ENCODE data around the gene TRIM50.
A peak's percentile ranks its signal among the peaks of the same experiment; 100 is the strongest.
"Not testable (repeated sequence)": the region's sequence is repeated elsewhere in the genome, so short reads cannot be mapped to it uniquely, and the experiment has no call there.

TRIM50 gene

DNA sequence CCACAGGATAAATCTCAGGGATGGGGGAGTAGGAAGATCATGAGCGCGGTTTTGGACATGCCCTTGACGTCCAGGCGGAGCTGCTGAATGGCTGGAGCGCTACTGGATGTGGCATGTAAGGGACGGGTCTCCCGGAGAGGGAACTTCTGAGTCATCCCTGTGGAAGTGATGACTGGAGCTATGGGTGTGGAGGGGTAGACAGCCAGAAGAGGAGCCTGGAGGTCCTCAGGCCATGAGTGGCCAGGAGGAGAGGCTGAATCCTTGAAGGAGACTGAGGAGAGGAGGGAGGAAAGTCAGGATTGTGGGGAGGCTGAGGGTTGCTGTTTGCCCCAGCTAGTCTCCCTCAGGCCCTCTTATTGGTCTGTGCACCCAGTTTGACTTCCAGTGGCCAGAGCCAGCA lies 16.5 kb downstream of the TRIM50 start:
- not testable (repeated sequence) for DNase-seq

DNA sequence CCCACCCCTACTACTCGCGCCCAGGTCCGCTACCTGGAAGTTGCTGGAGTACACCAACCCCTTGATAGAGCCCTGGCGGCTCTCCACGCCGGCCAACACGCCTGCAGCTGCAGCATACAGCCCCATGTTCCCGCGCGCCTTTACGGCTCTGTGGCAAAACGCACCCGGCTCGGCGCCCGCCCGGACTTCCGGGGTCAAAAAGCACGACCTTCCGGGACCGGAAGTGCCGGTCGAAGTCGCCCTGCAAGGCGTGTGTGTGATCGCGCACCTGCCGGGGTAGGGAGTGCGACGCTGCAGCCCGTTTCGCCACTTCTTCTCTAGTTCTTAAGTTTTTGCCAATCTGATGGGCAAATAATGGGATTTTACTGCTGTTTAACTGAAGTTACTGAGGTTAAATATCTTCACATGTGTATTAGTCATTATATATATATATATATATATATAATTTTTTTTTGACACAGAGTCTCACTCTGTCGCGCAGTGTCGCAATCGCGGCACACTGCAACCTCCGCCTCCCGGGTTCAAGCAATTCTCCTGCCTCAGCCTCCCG lies 19.1 kb downstream of the TRIM50 start, which contains the start of gene NSUN5:
Gene NSUN5, minus strand, starts transcription at position 162 of the 550 bp plus-strand sequence. Its CDS starts 36 bp downstream, at position 126.
- DNase-seq: peak; percentile 84

- DNase-seq: peak; percentile 18
Observed at GRCh38 chr7:73308074-73308664, 19.7 kb downstream of the TRIM50 start.

DNA sequence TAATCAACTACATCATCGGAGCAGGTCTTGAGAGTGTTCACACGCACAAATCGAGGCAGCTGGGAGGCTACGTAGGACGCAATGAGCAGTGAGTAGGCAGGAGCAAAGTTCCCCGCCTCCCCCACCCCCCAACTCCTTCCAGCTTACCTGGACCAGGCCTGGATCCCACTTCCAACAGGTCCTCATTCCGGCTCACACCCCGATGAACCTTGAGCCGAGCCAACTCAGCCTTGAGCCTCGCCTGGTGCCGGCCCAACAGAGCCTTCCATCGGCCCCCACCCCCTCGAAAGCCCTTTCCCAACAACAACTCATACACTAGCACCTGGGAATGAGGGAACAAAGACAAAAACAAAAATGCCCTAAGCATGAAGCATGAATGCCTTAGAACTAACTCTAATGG lies 20.4 kb downstream of the TRIM50 start:
- DNase-seq: no peak

- DNase-seq: not testable (repeated sequence)
Observed at GRCh38 chr7:73304612-73305387, 23.1 kb downstream of the TRIM50 start.

DNA sequence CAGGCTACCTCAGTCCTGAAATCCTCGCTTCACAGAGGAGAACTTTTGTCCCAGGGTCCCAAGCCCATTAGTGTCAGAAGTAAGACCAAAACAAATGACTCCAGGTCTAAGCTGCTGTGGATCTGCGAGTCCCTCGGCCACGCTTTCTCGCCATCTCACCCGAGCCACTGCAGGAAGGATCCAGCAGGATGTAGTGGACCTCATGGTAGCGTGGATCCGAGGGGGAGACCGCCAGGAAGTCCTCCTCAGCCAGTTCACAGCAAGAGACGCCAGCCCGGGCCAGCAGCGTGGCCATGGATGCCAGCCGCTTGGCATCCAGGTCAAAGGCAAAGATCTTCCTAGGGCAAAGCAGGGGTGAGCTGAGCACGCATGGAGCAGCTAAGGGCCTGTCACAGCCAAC lies 23.8 kb downstream of the TRIM50 start:
- no peak for DNase-seq

DNA sequence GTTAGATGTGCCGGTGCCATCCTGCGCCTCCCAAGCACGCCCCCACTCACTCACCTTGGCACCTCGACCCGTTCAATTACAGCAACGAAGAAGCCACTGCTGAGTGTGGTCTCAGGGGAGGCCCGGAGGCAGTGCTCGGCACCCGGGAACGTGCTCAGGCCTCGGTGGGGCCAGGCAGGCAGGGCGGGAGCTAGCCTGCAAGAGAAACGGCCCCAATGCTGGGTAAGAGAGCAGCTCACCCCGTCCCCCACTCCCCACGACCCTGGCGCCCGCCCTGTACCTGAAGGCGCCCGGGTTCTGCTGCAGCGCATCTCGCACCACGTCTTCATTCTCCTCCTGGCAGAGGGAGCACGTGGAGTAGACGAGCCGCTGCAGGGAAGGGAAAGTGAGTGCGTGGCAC lies 24.3 kb downstream of the TRIM50 start:
- DNase-seq: no peak

- DNase-seq: not testable (repeated sequence)
Observed at GRCh38 chr7:73302846-73303245, 25.0 kb downstream of the TRIM50 start.

DNA sequence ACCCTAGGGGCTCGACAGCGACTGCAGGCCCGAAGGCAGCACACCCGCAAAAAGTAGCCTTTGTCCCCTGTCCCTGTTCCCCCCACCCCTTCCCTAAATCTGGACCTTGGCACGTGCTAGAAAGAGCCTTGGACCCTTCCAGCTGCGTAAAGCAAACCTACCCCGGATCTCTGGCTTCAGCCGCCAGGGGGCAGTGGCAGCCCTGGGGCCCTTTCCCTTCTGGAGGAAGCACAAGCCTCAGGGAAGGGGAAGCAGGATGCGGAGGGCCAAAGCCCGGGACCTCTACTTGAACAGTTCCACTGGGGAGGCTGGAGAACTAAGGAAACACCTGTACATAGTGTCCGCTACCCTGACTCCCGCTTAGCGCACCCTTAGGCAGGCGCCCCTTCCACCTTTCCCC lies 26.8 kb downstream of the TRIM50 start:
- not testable (repeated sequence) for DNase-seq

- DNase-seq: not testable (repeated sequence)
Observed at GRCh38 chr7:73299812-73300211, 28.1 kb downstream of the TRIM50 start.

DNA sequence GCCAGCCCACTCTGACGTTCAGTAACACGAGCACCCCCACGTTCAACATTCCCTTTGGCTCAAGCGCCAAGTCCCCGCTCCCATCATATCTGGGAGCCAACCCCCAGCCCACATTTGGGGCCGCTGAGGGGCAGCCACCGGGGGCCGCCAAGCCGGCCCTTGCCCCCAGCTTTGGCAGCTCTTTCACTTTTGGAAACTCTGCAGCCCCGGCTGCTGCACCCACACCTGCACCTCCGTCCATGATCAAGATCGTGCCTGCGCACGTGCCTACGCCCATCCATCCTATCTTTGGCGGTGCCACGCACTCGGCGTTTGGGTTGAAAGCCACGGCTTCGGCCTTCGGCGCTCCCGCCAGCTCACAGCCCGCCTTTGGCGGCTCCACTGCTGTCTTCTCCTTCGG lies 30.2 kb downstream of the TRIM50 start:
- not testable (repeated sequence) for DNase-seq

DNA sequence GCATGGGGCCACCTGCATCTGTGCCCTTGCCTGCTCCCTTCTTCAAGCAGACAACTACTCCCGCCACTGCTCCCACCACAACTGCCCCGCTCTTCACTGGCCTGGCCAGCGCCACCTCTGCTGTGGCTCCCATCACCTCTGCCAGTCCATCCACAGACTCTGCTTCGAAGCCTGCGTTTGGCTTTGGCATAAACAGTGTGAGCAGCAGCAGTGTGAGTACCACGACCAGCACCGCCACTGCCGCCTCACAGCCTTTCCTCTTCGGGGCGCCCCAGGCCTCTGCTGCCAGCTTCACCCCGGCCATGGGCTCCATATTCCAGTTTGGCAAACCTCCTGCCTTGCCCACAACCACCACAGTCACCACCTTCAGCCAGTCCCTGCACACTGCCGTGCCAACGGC lies 30.6 kb downstream of the TRIM50 start:
- not testable (repeated sequence) for DNase-seq

DNA sequence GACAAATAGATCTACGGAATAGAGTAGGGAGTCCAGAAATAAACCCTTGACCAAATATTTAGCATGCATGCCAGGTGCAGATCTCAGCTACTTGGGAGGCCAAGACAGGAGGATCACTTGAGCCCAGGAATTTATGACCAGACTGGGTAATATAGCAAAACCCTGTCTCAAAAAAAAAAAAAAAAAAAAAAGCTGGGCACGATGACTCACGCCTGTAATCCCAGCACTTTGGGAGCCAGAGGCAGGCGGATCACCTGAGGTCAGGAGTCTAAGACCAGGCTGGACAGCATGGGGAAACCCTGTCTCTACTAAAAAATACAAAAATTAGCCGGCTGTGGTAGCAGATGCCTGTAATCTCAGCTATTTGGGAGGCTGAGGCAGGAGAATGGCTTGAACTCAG lies 50.7 kb downstream of the TRIM50 start:
- not testable (repeated sequence) for DNase-seq

DNA sequence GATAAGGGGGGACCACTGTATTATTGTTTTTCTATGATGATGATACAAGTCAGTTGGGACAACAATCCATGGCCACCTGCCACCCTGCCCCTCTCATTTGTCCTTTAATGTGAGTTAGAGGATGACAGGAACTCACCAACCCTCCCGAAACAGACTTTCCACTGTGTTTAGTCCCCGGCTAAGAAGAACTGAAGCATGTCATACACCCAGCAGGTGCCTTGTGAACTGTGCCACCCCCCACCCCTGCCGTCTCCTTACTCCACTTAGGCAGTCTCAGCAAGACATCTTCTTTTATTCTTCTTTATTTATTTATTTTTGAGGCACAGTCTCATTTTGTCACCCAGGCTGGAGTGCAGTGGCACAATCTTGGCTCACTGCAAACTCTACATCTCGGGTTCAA lies 60.1 kb downstream of the TRIM50 start:
- not testable (repeated sequence) for DNase-seq

GRCh38 chr7:73266719-73267368 lies 61.0 kb downstream of the TRIM50 start:
- DNase-seq: not testable (repeated sequence)
